ENCODE measurements around the gene YES1.

- TF ChIP-seq RAD21 (IDR thresholded peaks at IDR 0.05 in 1 of 2, conservative IDR thresholded peaks at IDR 0.05 in 1 of 2; ENCODE audit: low read depth in 2 of 2, low read length in 2 of 2) (no peak), CTCF (IDR thresholded peaks at IDR 0.05; ENCODE audit: control extremely low read depth in 1 of 3, insufficient read depth in 1 of 3, low read depth in 1 of 3, low read length in 3 of 3) (no peak), USF2 (IDR thresholded peaks at IDR 0.05; ENCODE audit: low read length) (no peak), SP2 (IDR thresholded peaks at IDR 0.05; ENCODE audit: low read length) (no peak), EZH2 (IDR thresholded peaks at IDR 0.05; ENCODE audit: low read depth, low read length, severe bottlenecking) (no peak), YY1 (IDR thresholded peaks at IDR 0.05; ENCODE audit: low read depth, low read length) (no peak), TAF1 (IDR thresholded peaks at IDR 0.05; ENCODE audit: low read depth, low read length) (no peak)
Observed at GRCh38 chr18:767084-767882, 44.8 kb downstream of the YES1 start.
